ENCODE results near the gene C19orf25. TPM values are rescaled to one million over a fixed set of nuclear protein-coding genes. Genes with fewer than 3 reads are reported as not detected.
A peak's percentile ranks its signal among the peaks of the same experiment; 100 is the strongest.

C19orf25 gene
- total RNA-seq, 1 donor from 2014 or later = 29.7 TPM

GRCh38 chr19:1467490-1468273 is 11.3 kb downstream of the C19orf25 start:
- Mint-ChIP-seq H3K9me3 (ENCODE audit: unreplicated experiment) (no peaks in the 10 kb centered on the region), H3K4me1 (ENCODE audit: unreplicated experiment) (no peaks in the 10 kb centered on the region), H3K36me3 (ENCODE audit: low read depth, unreplicated experiment) (no peaks in the 10 kb centered on the region), H3K27me3 (ENCODE audit: unreplicated experiment) (peaks cover 12% of the 10 kb centered on the region), H3K27ac (ENCODE audit: unreplicated experiment) (no peak overlapping the region), H3K4me3 (ENCODE audit: unreplicated experiment) (no peak overlapping the region)
- TF ChIP-seq CTCF (IDR thresholded peaks at IDR 0.05; ENCODE audit: unreplicated experiment) = no peak
- no peak for DNase-seq (ENCODE audit: low spot score)

GRCh38 chr19:1467215-1467489 is 11.9 kb downstream of the C19orf25 start:
- DNase-seq (ENCODE audit: low spot score) = no peak
- Mint-ChIP-seq H3K36me3 (ENCODE audit: low read depth, unreplicated experiment) (no peaks in the 10 kb centered on the region), H3K27me3 (ENCODE audit: unreplicated experiment) (peaks cover 12% of the 10 kb centered on the region), H3K4me1 (ENCODE audit: unreplicated experiment) (no peaks in the 10 kb centered on the region), H3K9me3 (ENCODE audit: unreplicated experiment) (no peaks in the 10 kb centered on the region), H3K4me3 (ENCODE audit: unreplicated experiment) (no peak overlapping the region), H3K27ac (ENCODE audit: unreplicated experiment) (no peak overlapping the region)
- no peak for TF ChIP-seq CTCF (IDR thresholded peaks at IDR 0.05; ENCODE audit: unreplicated experiment)

GRCh38 chr19:1466461-1467214 is 12.4 kb downstream of the C19orf25 start:
- H3K4me1 Mint-ChIP-seq (ENCODE audit: unreplicated experiment) = no peaks in the 10 kb centered on the region
- no peaks in the 10 kb centered on the region for H3K9me3 Mint-ChIP-seq (ENCODE audit: unreplicated experiment)
- H3K27ac Mint-ChIP-seq (ENCODE audit: unreplicated experiment) = no peak overlapping the region
- no peak for DNase-seq (ENCODE audit: low spot score)
- no peak for TF ChIP-seq CTCF (IDR thresholded peaks at IDR 0.05; ENCODE audit: unreplicated experiment)
- no peak overlapping the region for H3K4me3 Mint-ChIP-seq (ENCODE audit: unreplicated experiment)
- peaks cover 12% of the 10 kb centered on the region for H3K27me3 Mint-ChIP-seq (ENCODE audit: unreplicated experiment)
- H3K36me3 Mint-ChIP-seq (ENCODE audit: low read depth, unreplicated experiment) = no peaks in the 10 kb centered on the region

GRCh38 chr19:1466018-1466460 is 13.0 kb downstream of the C19orf25 start:
- H3K9me3 Mint-ChIP-seq (ENCODE audit: unreplicated experiment) = no peaks in the 10 kb centered on the region
- H3K4me1 Mint-ChIP-seq (ENCODE audit: unreplicated experiment) = no peaks in the 10 kb centered on the region
- DNase-seq (ENCODE audit: low spot score) = no peak
- no peaks in the 10 kb centered on the region for H3K36me3 Mint-ChIP-seq (ENCODE audit: low read depth, unreplicated experiment)
- peak; percentile 12 for TF ChIP-seq CTCF (IDR thresholded peaks at IDR 0.05; ENCODE audit: unreplicated experiment)
- no peak overlapping the region for H3K27ac Mint-ChIP-seq (ENCODE audit: unreplicated experiment)
- peaks cover 10% of the 10 kb centered on the region for H3K27me3 Mint-ChIP-seq (ENCODE audit: unreplicated experiment)
- H3K4me3 Mint-ChIP-seq (ENCODE audit: unreplicated experiment) = no peak overlapping the region

Measured in endothelial cell (in vitro differentiated cells).